NCI-H2196 (cell line): ENCODE data around the gene PNPLA4.

Experiments
- DNase-seq: peaks from one replicate; lab custom pipeline; 2025; ENCODE audit not compliant: unreplicated experiment; lab: John Stamatoyannopoulos, UW

PNPLA4 gene

DNA sequence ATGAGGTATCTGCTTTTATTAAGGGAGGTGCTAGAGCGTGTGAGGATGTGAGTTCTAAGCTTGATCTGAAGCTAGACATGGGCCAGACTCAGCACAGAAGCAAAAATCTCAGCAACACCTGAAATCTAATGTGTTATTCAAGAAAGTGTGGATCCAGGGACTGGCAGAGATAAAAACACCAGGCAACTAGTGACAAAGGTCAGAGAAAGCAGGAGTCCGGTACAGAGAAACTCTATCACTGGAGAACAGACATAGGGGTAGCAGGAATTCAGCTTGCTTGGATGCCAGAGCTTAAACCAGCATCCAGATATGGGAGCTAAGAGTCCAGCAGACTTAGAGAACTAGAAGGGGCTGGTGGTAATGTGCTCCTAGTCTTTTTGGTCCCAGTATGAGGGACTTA, 50.3 kb downstream of the PNPLA4 start:
- DNase-seq = no peak

DNA sequence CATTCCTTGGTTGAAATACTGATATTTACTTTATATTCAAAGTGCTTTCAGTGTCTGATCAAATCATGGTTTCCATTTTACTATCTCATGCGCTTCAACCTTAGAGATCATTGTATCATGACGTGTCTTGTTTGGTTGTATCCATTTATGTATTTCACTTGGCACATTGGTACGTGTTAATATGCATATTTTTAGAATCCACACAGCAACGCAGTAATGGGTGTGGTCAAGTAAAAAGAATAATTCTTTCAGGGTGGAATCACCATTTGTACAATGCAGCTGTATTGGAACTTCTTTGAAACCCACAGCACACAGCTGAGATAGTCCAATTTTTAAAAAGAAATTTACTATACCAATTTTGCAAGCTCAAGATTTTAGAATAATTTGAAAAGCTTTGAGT, 55.2 kb downstream of the PNPLA4 start:
- DNase-seq = no peak

DNA sequence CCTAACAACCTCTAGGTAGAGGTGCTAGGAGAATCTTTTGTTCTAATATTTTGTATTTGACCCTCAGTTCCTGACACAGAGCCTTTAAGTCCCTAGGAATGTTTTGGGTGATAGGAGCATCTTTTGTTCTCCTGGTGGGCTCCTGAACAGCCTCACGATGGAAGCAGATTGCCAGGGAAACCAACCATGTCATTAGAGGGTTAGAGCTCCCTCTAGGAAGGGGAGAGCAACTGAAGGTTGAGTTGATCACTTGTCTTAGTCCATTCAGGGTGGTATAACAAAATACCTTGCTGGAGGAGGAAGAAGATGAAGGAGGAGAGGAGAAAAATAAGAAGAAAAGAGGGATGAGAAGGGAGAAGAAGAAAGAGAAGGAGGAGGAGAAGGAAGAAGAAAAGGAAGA, 75.0 kb downstream of the PNPLA4 start:
- DNase-seq = no peak
